IPS-NIHi7 (cell line): Measurements from ENCODE around the gene AP3B2.

ENCODE experiments used
- DNase-seq: peaks from one replicate; pipeline ENCODE4 v3.0.0; 2012; ENCODE audit warnings: mixed read lengths; ENCODE audit errors: extremely low spot score

AP3B2 gene

GRCh38 chr15:82698711-82699345 lies 10.8 kb downstream of the AP3B2 start:
- DNase-seq, result no peak

DNA sequence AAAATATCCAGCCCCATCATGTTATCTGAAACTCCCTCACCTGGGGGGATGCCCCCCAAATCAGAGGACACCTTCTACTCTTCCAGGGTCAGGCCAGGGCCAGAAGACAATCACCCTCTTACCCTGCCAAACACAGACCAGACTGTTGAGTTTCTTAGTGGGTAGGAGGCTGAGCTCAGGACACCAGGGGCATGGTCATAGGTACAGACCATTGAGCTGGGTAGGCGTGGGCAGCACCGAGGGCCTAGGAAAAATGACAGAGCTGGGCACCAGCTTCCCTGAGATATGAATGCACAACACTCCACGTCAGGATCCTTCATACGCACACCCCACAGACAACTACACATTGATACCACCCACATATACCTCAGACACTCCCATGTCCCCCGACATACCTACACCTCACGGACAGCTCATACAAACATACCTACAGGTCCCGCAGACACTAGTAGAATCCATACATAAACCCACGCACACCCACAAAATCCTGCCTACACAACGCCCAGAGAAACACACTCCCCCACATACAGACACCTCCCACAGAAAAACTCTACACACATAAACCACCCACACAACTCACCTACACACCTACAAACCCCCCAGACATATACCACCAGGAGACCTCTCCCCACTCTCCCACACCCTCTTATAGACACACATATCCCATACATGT lies 11.8 kb downstream of the AP3B2 start:
- no peak for DNase-seq

- DNase-seq, result no peak
Observed at GRCh38 chr15:82692171-82692570, 17.5 kb downstream of the AP3B2 start.

- no peak for DNase-seq
Observed at GRCh38 chr15:82689147-82689546, 20.5 kb downstream of the AP3B2 start.

GRCh38 chr15:82688691-82689090 lies 21.0 kb downstream of the AP3B2 start:
- no peak for DNase-seq

DNA sequence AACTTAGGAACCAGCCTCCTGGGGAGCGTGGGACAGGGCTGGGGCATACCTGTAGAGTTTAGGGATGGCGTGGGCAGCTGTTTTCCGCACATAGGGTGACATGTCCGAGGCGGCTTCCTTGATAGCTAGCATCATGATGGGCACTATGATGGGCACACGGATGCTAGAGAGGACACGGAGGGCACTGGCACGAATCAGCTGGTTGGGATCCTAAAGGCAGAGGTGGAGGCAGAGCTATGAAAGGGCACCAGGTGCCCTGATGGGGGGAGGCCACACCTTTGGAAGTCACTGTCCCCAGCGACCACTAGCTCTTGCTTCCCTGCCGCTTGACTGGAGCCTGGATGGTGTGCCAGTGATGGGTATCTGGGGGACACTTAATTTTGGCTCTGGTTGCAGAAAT lies 28.3 kb downstream of the AP3B2 start:
- DNase-seq, result no peak

GRCh38 chr15:82680200-82681102 lies 29.2 kb downstream of the AP3B2 start:
- DNase-seq, result peak; percentile 98

- DNase-seq, result no peak
Observed at GRCh38 chr15:82679626-82680199, 30.0 kb downstream of the AP3B2 start.

- DNase-seq, result no peak
Observed at GRCh38 chr15:82677720-82678323, 31.9 kb downstream of the AP3B2 start.

DNA sequence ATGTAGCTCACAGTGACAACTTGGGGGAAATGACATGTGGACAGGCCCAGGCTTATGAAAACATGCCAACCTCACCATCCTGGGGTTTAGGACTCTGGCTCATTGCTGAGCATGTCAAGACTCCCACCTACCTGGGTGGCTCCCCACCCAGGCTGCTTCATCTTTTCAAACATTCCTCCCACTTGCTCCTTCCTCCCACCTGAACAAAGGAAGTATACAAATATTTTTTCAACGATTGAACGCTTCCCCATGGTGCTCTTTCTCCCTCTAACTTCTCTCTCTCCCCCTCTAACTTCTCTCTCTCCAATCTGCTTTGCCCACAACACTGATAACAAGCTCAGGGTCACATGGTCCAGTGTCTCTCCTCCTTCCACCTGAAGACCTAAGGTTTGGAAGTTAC lies 34.8 kb downstream of the AP3B2 start:
- DNase-seq, result no peak

DNA sequence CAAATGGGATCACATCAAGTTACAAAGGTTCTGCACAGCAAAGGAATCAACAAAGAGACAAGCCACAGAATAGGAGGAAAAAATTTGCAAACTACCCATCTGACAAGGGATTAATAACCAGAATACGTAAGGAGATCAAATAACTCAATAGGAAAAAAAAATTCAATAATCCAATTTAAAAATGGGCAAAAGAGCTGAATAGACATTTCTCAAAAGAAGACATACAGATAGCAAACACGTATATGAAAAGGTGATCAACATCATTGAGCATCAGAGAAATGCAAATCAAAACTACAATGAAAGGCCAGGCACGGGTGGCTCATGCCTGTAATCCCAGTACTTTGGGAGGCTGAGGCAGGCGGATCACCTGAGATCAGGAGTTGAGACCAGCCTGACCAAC lies 39.0 kb downstream of the AP3B2 start:
- no peak for DNase-seq

DNA sequence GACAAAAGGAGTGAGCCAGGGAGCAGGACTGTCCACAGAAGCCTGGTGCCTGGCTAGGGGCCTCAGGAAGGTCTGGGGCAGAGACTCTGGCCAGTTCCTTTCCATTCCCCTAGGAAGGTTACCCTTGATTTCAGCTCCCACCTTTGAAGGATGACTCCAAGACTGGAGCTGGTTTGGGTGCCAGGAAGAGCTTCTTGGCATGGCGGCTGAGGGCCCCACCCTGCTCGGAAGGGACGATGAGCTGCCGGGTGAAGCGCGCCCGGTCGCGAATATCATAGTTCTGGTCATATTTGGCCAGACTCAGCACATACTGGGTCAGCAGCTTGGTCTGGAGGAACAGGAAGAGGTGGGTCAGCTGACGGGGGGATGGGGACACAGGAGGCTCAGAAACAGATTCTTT lies 43.1 kb downstream of the AP3B2 start:
- DNase-seq, result no peak

DNA sequence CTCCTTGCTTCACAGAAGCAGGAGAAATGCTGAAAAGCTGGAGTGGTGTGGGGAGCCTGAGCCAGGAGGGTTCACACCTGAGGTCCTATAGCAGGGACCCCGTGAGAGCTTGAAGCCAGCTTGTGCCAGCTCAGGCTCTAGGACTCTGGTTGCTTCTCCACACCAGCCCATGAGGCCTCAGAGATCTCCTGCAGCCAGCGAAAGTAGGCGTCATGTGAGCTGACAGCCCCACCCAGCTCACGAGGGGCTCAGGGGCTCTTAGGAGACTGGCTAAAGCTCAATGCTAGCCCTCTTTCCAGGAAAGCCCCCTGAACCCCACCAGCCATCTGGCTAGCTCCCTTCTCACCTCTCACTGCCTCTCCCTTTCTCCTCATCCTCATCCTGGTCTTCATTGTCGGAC lies 45.7 kb downstream of the AP3B2 start:
- no peak for DNase-seq

DNA sequence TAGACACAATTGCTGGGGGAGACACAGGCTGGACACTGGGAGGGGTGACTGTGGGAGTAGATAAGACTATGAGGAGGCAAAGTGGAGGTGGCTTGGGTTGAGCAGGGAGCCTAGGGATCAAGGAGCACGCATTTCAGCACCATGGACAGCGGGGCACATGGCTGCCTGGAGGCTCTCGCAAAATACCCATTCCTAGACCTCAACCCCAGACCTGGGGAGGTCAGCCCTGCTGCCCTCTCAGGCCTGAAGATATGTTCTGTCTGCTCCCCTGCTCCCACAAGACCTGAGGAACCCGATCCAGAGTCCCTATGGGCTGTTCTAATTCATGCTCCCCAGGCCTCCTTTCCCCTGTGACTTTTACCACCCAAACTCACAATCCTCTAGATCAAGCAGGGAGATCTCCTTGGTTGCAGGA lies 46.5 kb downstream of the AP3B2 start:
- DNase-seq, result peak; percentile 92

- DNase-seq, result no peak
Observed at GRCh38 chr15:82662641-82663040, 47.0 kb downstream of the AP3B2 start.

DNA sequence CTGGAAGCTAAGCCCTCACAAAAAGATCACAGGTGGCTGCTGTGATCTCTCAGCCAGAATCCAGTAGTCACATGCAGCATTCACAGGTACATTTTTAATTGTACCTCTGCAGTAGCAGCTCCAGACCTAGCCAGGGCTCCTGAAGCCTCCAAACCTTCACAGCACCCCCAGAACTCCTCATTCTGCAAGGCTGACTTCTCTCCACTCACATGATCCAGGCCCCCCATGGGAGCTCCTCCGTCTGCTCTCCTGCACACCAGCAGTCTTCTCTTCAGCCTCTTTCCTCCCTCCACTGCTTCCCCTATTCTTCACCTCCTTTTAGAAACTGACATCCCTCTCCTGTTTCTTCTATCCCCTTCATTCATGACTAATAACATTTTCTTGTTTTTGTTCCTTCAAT lies 49.3 kb downstream of the AP3B2 start:
- no peak for DNase-seq

- no peak for DNase-seq
Observed at GRCh38 chr15:82656641-82657266, 52.9 kb downstream of the AP3B2 start.

- no peak for DNase-seq
Observed at GRCh38 chr15:82655606-82656005, 54.1 kb downstream of the AP3B2 start.

- no peak for DNase-seq
Observed at GRCh38 chr15:82653483-82654168, 56.0 kb downstream of the AP3B2 start.

DNA sequence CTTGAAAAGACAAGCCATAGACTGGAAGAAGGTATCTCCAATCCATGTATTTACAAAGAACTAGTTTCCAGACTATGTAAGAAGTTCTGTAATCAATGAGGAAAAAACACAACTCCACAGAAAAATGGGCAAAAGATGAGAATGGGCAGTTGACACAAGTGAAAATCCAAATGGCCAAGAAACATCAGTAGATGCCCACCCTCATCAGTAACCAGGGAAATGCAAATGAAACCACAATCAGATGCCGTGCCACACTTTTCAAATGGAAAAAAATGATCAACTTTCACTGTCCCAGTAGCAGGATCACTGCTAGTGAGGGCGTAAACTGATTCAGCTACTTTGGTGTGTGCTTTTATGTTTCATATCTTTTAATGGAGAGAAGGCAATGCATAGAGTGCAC lies 58.0 kb downstream of the AP3B2 start:
- DNase-seq, result no peak
